GM12864 (cell line): Measurements from ENCODE around the gene MYO1C.

Experiments
- DNase-seq: peaks from one replicate; pipeline ENCODE4 v3.0.0-alpha.2; 2011; ENCODE audit warnings: low read depth
- H3K4me3 ChIP-seq: 2 replicates; pipeline ENCODE4 v1.5.1; 2011; ENCODE audit warnings: mild to moderate bottlenecking, low read depth, low read length, control low read depth
- CTCF ChIP-seq: IDR thresholded peaks from 2 replicates; pipeline ENCODE4 v1.5.1; 2011; ENCODE audit warnings: low read depth, mild to moderate bottlenecking, moderate library complexity, low read length, control low read depth, inconsistent platforms; ENCODE audit errors: missing control alignments

MYO1C gene

GRCh38 chr17:1474402-1475189, 17.9 kb downstream of the MYO1C start:
- TF ChIP-seq CTCF: no peak
- H3K4me3 ChIP-seq: peak overlapping the region; percentile 29
- DNase-seq: peak; percentile 53

GRCh38 chr17:1473841-1474240, 18.6 kb downstream of the MYO1C start:
- no peak for DNase-seq
- TF ChIP-seq CTCF: no peak

GRCh38 chr17:1473170-1473569, 19.3 kb downstream of the MYO1C start:
- TF ChIP-seq CTCF: peak; percentile 23
- no peak overlapping the region for H3K4me3 ChIP-seq
- DNase-seq: no peak

More at GRCh38 chr17:1473841-1474240, 18.6 kb downstream of the MYO1C start:
- no peak overlapping the region for H3K4me3 ChIP-seq

- no peak overlapping the region for H3K4me3 ChIP-seq
- no peak for DNase-seq
- TF ChIP-seq CTCF: no peak
Observed at GRCh38 chr17:1471911-1472821, 20.3 kb downstream of the MYO1C start.

- TF ChIP-seq CTCF: no peak
- DNase-seq: no peak
Observed at GRCh38 chr17:1471490-1471889, 21.0 kb downstream of the MYO1C start.

GRCh38 chr17:1470755-1471462, 21.6 kb downstream of the MYO1C start:
- H3K4me3 ChIP-seq: no peak overlapping the region
- no peak for TF ChIP-seq CTCF
- DNase-seq: no peak

More at GRCh38 chr17:1471490-1471889, 21.0 kb downstream of the MYO1C start:
- H3K4me3 ChIP-seq: no peak overlapping the region
